Stimulated activated effector memory CD8-positive, alpha-beta T cell treated with anti-CD3 and anti-CD28 coated beads, Interleukin-12 subunit alpha, Interleukin-12 subunit beta, amount 100 ng/mL, for 72 hours (primary cell): ENCODE measurements around the gene SEMA5B.

Experiments used
- ATAC-seq: fragments of 150-1000 bp; cut with Tn5 transposase; 2 replicates; pipeline ENCODE4 v1.10.0; 2021
- DNase-seq, 2 donors: peaks; one replicate each; pipeline ENCODE4 v3.0.0; 2021 to 2022; ENCODE audit warnings: low spot score in 2 of 2
- H3K27ac Mint-ChIP-seq: one replicate; pipeline ENCODE4 v1.8.0; 2022; ENCODE audit warnings: mild to moderate bottlenecking, mixed read lengths
- H3K36me3 Mint-ChIP-seq: one replicate; pipeline ENCODE4 v1.8.0; 2022; ENCODE audit warnings: mild to moderate bottlenecking, mixed read lengths
- H3K4me1 Mint-ChIP-seq: one replicate; pipeline ENCODE4 v1.8.0; 2022; ENCODE audit warnings: mixed read lengths
- H3K4me3 Mint-ChIP-seq: one replicate; pipeline ENCODE4 v1.8.0; 2022; ENCODE audit warnings: mild to moderate bottlenecking, mixed read lengths
- H3K9me3 Mint-ChIP-seq: one replicate; pipeline ENCODE4 v1.8.0; 2022; ENCODE audit warnings: mixed read lengths

SEMA5B gene

GRCh38 chr3:122967356-122967755, 60.2 kb downstream of the SEMA5B start:
- Mint-ChIP-seq H3K36me3 (no peaks in the 10 kb centered on the region), H3K27ac (no peak overlapping the region)
- no peak for ATAC-seq

GRCh38 chr3:122966045-122966444, 61.5 kb downstream of the SEMA5B start:
- Mint-ChIP-seq H3K36me3 (no peaks in the 10 kb centered on the region), H3K4me1 (no peaks in the 10 kb centered on the region), H3K4me3 (no peak overlapping the region), H3K9me3 (no peaks in the 10 kb centered on the region), H3K27ac (no peak overlapping the region)
- ATAC-seq = no peak
- DNase-seq = no peak

More at GRCh38 chr3:122967356-122967755, 60.2 kb downstream of the SEMA5B start:
- Mint-ChIP-seq H3K4me3 (no peak overlapping the region), H3K9me3 (no peaks in the 10 kb centered on the region), H3K4me1 (no peaks in the 10 kb centered on the region)
- no peak for DNase-seq

- H3K27ac Mint-ChIP-seq = no peak overlapping the region
- H3K4me3 Mint-ChIP-seq = no peak overlapping the region
- no peak for DNase-seq
- H3K9me3 Mint-ChIP-seq = no peaks in the 10 kb centered on the region
- peak; percentile 9 for ATAC-seq
- H3K4me1 Mint-ChIP-seq = no peaks in the 10 kb centered on the region
- H3K36me3 Mint-ChIP-seq = no peaks in the 10 kb centered on the region
These were observed 62.8 kb downstream of the SEMA5B start for GRCh38 chr3:122964811-122965210.

- no peak overlapping the region for H3K4me3 Mint-ChIP-seq
- ATAC-seq (no peak), DNase-seq (no peak)
- no peaks in the 10 kb centered on the region for H3K36me3 Mint-ChIP-seq
- no peaks in the 10 kb centered on the region for H3K4me1 Mint-ChIP-seq
- H3K27ac Mint-ChIP-seq = peak overlapping the region; percentile 24
- no peaks in the 10 kb centered on the region for H3K9me3 Mint-ChIP-seq
These were observed 65.4 kb downstream of the SEMA5B start for GRCh38 chr3:122962149-122962548.

GRCh38 chr3:122961146-122961545, 66.4 kb downstream of the SEMA5B start:
- Mint-ChIP-seq H3K4me3 (no peak overlapping the region), H3K4me1 (no peaks in the 10 kb centered on the region), H3K36me3 (no peaks in the 10 kb centered on the region), H3K9me3 (no peaks in the 10 kb centered on the region), H3K27ac (no peak overlapping the region)
- no peak for ATAC-seq
- DNase-seq = no peak

GRCh38 chr3:122960652-122961051, 66.9 kb downstream of the SEMA5B start:
- H3K9me3 Mint-ChIP-seq = no peaks in the 10 kb centered on the region
- no peak overlapping the region for H3K4me3 Mint-ChIP-seq
- no peaks in the 10 kb centered on the region for H3K36me3 Mint-ChIP-seq
- no peak overlapping the region for H3K27ac Mint-ChIP-seq
- no peaks in the 10 kb centered on the region for H3K4me1 Mint-ChIP-seq
- DNase-seq (no peak), ATAC-seq (no peak)

- no peak overlapping the region for H3K4me3 Mint-ChIP-seq
- ATAC-seq (no peak), DNase-seq (no peak)
- H3K4me1 Mint-ChIP-seq = no peaks in the 10 kb centered on the region
- H3K36me3 Mint-ChIP-seq = no peaks in the 10 kb centered on the region
- no peak overlapping the region for H3K27ac Mint-ChIP-seq
- no peaks in the 10 kb centered on the region for H3K9me3 Mint-ChIP-seq
These were observed 68.2 kb downstream of the SEMA5B start for GRCh38 chr3:122959339-122959738.

- H3K36me3 Mint-ChIP-seq = no peaks in the 10 kb centered on the region
- no peak overlapping the region for H3K27ac Mint-ChIP-seq
- H3K4me1 Mint-ChIP-seq = no peaks in the 10 kb centered on the region
- no peaks in the 10 kb centered on the region for H3K9me3 Mint-ChIP-seq
- ATAC-seq (no peak), DNase-seq (no peak)
- no peak overlapping the region for H3K4me3 Mint-ChIP-seq
These were observed 69.6 kb downstream of the SEMA5B start for GRCh38 chr3:122957707-122958689.

- ATAC-seq (no peak), DNase-seq (no peak)
- H3K27ac Mint-ChIP-seq = no peak overlapping the region
- no peaks in the 10 kb centered on the region for H3K36me3 Mint-ChIP-seq
- no peak overlapping the region for H3K4me3 Mint-ChIP-seq
- H3K9me3 Mint-ChIP-seq = no peaks in the 10 kb centered on the region
- no peaks in the 10 kb centered on the region for H3K4me1 Mint-ChIP-seq
These were observed 70.7 kb downstream of the SEMA5B start for GRCh38 chr3:122956693-122957455.

GRCh38 chr3:122955916-122956692, 71.5 kb downstream of the SEMA5B start:
- no peaks in the 10 kb centered on the region for H3K9me3 Mint-ChIP-seq
- ATAC-seq (no peak), DNase-seq (no peak)
- no peaks in the 10 kb centered on the region for H3K4me1 Mint-ChIP-seq
- no peak overlapping the region for H3K27ac Mint-ChIP-seq
- no peaks in the 10 kb centered on the region for H3K36me3 Mint-ChIP-seq
- H3K4me3 Mint-ChIP-seq = no peak overlapping the region

GRCh38 chr3:122952520-122952919, 75.0 kb downstream of the SEMA5B start:
- H3K4me3 Mint-ChIP-seq = no peak overlapping the region
- H3K4me1 Mint-ChIP-seq = no peaks in the 10 kb centered on the region
- ATAC-seq = peak; percentile 48
- H3K9me3 Mint-ChIP-seq = no peaks in the 10 kb centered on the region
- H3K36me3 Mint-ChIP-seq = no peaks in the 10 kb centered on the region
- no peak for DNase-seq
- no peak overlapping the region for H3K27ac Mint-ChIP-seq

GRCh38 chr3:122948408-122948807, 79.2 kb downstream of the SEMA5B start:
- DNase-seq = no peak
- H3K4me1 Mint-ChIP-seq = peaks cover 10% of the 10 kb centered on the region
- H3K4me3 Mint-ChIP-seq = no peak overlapping the region
- no peak for ATAC-seq
- no peaks in the 10 kb centered on the region for H3K9me3 Mint-ChIP-seq
- no peaks in the 10 kb centered on the region for H3K36me3 Mint-ChIP-seq
- H3K27ac Mint-ChIP-seq = no peak overlapping the region

- H3K27ac Mint-ChIP-seq = no peak overlapping the region
- H3K4me3 Mint-ChIP-seq = no peak overlapping the region
- no peaks in the 10 kb centered on the region for H3K36me3 Mint-ChIP-seq
- ATAC-seq (no peak), DNase-seq (no peak)
- H3K4me1 Mint-ChIP-seq = peaks cover 11% of the 10 kb centered on the region
- H3K9me3 Mint-ChIP-seq = no peaks in the 10 kb centered on the region
These were observed 79.8 kb downstream of the SEMA5B start for GRCh38 chr3:122947738-122948137.

- ATAC-seq (no peak), DNase-seq (no peak)
- no peak overlapping the region for H3K27ac Mint-ChIP-seq
- H3K4me1 Mint-ChIP-seq = peaks cover 11% of the 10 kb centered on the region
- no peak overlapping the region for H3K4me3 Mint-ChIP-seq
- H3K9me3 Mint-ChIP-seq = no peaks in the 10 kb centered on the region
- H3K36me3 Mint-ChIP-seq = no peaks in the 10 kb centered on the region
These were observed 80.4 kb downstream of the SEMA5B start for GRCh38 chr3:122947196-122947595.

GRCh38 chr3:122946185-122946584, 81.4 kb downstream of the SEMA5B start:
- Mint-ChIP-seq H3K9me3 (no peaks in the 10 kb centered on the region), H3K36me3 (no peaks in the 10 kb centered on the region), H3K4me3 (no peak overlapping the region), H3K4me1 (peaks cover 15% of the 10 kb centered on the region), H3K27ac (no peak overlapping the region)
- no peak for ATAC-seq
- no peak for DNase-seq
